GM21529 (cell line): ENCODE results near the gene STX18.

Experiments
- ATAC-seq: cut with Tn5 transposase; IDR thresholded peaks from one replicate; pipeline ENCODE4 v1.9.1; 2021; ENCODE audit not compliant: unreplicated experiment

The STX18 gene

GRCh38 chr4:4406455-4407298 is 135.2 kb downstream of the STX18 start:
- ATAC-seq = no peak

DNA sequence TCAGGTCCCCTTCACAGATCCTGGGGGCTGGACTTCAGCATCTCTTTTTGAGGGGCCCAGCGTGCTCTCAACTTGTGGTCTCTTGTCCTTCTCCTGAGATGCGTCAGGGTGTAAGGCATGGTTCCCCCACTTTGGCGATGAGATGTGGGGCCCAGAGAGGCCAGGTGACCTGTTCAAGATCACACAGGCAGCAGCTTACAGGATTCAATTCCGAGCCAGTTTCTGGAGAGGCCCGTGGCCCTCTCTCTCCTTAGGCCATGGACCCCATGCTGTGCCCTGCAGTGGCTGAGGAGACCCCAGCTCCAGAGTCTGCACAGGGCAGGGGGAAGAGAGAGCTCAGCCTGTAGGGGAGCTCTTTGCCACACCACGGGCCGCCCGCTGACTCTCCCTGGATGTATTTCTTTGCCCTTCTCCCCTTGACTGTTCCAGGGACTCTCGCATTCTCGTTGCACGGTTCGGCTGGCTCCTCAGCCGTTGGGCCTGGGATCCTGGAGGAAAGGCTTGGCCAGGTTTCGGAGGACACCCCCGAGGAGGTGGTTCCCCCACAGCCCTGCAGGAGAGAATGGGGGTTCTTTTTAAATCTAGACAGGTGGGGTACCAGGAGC is 136.4 kb downstream of the STX18 start:
- no peak for ATAC-seq

GRCh38 chr4:4402966-4403365 is 138.9 kb downstream of the STX18 start:
- no peak for ATAC-seq

DNA sequence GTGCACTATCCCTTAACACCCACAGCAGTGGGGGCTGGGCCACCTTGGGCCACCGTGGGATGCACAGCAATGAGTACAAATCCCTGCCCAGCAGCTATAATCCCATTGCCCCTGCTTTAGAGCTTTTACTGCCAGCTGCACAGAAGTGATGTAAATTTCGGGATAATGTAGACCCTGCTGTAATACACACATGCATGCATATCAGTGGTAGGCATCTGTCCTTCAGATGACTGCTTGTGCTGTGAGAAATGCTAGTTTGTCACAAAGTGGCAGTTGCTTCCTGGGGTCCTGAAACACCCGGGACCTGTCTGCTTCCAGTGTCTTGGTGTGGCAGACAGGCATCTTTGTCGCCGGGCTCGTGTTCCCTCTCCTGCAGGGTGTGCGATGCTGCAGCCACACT is 140.8 kb downstream of the STX18 start:
- ATAC-seq = no peak

DNA sequence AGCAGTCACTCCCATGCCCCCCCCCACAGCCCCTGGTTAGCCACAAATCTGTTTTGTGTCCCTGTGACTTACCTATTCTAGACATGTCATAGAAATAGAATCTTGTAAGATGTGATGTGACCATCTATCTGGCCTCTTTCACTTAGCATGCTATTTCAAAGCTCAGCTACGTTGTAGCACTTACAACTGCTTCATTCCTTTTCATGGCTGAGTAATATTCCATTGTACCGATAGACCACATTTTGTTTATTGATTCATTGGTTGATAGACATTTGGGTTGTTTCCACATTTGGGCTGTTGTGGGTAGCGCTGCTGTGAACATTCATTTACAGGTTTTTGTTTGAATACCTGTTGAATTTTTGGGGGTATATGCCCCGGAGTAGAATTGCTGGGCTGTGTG is 143.4 kb downstream of the STX18 start:
- no peak for ATAC-seq

DNA sequence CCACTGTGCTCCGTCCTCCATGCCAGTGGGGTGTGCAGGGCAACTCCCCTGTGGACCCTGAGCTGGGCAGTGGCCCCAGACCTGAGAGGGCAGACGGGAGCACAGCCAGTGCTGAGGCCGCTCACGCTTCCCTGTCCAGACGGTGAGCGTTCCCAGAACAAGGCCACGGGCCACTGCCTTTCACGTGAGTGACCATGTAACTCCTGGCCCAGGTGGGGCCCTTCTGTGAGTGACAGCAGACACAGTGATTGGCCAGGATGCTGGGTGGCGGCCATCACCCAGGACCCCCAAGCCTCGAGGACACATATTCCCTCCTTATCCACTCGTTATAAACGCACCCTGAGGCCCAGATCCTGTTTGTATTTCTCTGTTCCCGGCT is 144.4 kb downstream of the STX18 start:
- ATAC-seq = no peak

GRCh38 chr4:4396628-4397440 is 145.0 kb downstream of the STX18 start:
- ATAC-seq = no peak

DNA sequence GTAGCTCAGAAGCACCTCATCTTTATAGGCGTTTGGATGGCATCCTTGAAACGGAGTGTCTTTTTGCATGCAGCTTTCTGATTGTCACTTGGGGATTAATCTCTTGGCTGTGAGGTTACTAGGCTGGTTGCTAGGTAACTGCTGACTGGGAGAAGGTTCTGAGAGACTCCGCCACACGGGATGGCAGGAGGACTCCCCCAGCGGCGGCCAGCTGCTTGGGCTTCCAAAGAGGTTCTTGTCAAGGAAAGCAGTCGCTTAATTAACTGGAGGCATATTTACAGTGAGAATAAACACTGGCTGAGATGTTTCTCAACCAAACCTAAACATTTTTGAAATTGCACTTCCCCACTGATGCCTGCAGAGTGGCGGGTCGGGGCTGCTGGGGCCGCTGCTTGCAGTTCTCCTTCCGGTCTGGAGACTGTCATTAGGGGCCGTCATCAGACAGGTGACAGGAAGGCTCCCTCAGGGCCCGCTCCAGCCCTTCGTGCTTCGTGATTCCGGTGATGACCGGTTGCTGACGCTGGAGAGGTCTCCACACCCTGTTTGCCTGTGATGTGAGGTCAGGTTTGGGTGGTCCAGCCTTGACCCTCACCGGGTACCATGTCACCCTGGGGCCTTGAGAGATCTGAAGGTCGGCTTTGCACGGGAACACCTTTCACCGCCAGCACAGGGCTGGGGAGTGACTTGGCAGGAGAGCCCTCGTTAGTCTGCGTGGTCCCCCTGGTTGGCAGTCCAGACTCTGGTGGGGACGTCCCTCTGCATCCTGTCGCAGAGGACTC is 145.8 kb downstream of the STX18 start:
- peak; percentile 78 for ATAC-seq

- no peak for ATAC-seq
Observed at GRCh38 chr4:4395371-4395770, 146.5 kb downstream of the STX18 start.

GRCh38 chr4:4394644-4395043 is 147.2 kb downstream of the STX18 start:
- ATAC-seq = no peak

DNA sequence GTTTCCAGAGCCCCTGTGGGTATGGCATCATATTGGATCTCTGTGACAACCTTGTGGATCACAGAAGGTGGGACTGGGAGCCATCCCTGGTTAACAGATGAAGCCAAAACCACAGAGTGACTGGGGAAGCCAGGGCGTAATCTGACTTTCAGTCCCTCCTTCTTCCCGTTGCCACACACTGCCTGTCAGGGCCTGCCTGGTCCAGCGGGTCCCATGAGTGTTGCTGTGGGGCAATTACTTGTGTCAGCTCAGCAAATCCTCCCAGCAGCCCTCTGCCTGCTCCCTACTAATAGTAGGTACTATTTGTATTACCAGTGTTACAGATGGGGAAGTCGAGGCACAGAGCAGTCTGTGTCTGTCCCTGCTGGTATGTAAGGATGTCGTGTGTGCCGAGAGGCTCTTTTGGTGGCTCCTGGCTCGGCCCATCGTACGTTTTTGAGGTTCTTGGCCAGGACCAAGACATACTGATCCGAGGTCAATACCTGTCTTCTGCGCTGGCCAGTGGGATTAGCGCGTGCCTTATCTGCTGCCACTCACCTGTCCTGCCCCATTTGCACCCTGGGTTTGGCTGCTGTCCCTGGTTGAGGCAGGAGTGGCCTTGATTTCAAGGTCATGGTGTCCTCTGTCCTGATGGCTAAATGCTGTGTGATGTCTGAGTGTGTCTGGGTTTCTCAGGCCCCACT is 149.2 kb downstream of the STX18 start:
- ATAC-seq = no peak

DNA sequence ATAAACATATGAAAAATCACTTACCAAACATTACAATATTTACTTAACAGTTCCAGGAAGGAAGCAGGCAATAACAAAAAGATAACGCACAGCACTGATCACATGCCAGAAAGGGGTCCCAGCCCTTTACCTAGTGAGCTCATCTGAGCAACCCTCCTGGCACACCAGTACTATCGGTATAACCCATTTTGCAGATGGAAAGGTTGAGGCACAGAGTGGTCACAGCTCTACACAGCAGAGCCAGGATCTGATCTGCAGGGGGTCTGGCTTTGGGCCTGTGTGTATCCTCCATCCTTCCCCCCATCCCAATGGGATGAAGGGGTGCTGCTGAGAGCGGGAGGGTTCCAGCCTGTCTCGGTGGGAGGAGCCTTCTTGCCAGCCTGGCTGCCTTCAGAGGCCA is 150.0 kb downstream of the STX18 start:
- no peak for ATAC-seq

GRCh38 chr4:4390515-4391240 is 151.2 kb downstream of the STX18 start:
- no peak for ATAC-seq

- no peak for ATAC-seq
Observed at GRCh38 chr4:4390046-4390445, 151.8 kb downstream of the STX18 start.

- no peak for ATAC-seq
Observed at GRCh38 chr4:4388836-4389575, 152.8 kb downstream of the STX18 start.

- ATAC-seq = no peak
Observed at GRCh38 chr4:4388311-4388790, 153.5 kb downstream of the STX18 start.

DNA sequence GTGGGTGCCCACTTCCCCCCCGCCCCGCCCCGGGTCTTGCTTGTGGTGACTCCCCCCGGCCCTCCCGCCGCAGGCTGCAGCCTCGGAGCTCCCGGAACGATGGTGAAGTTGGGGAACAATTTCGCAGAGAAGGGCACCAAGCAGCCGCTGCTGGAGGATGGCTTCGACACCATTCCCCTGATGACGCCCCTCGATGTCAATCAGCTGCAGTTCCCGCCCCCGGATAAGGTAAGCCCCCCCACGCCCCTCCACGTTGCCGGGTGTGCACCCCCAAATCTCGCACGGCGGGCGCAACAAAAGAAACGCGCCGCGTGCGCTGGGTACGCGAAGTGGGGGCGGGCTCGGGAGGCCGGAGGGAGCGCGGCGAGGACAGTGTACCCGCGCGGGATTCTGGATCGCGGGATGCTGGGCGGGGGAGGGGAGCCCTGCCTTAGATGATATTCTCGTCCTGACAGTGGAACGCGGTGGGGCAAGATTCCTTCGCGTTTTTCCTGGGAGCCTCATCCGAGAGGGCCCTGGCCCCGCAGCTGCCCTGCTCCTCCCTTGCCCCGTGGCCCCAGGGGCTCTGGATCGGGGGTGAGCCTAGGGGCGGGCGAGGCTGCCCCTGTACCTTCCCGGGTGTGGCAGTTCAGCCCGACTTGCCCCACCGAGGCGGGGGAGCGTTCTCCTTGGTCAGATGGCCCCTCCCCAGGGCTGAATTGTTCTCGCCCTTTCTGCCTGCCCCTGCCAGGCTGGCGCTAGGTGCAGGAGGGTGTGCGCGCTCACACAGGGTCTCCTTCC is 154.1 kb downstream of the STX18 start:
- no peak for ATAC-seq

DNA sequence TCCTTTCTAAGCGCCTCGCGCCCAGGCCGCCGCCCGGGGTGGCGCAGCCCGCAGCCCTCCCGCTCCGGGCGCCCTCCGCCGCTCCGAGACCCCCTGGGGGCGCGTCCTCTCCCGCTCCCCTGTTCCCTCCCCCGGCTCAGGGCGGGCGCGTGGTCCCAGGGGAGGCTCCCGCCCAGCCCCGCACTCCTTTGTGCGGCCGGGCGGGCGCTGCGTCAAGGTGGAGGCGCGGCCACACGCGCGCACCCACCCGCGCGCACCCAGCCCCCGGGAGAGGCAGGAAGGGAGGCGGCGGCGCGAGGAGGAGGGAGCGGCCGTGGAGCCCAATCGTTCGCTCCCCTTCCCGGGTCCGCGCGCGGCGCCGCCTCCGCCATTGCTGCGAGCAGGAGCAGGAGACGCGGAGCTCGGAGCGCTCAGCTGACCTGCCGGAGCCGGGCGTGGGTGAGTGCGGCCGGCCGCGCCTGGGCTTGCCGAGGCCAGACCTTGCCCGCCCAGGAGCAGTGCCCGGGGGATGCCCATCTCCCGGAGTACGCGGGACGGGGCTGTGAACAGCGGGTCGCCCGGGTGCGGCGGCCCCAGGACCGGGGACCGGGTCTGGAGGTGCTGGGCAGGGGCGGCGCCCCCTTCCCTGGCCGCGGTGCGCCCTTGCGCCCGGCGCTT is 155.0 kb downstream of the STX18 start, which contains the start of gene NSG1:
NSG1 (plus strand) TSS at position 367 of the 657 bp plus-strand sequence. CDS start 528 bp downstream, outside the sequence.
- no peak for ATAC-seq
